Keratinocyte (primary cell): Measurements from ENCODE around the gene DSCAML1. TPM values are rescaled to one million over a fixed set of nuclear protein-coding genes. Genes with fewer than 3 reads are reported as not detected.

ENCODE experiments used
- DNase-seq: peaks from one replicate; pipeline ENCODE4 v3.0.0-alpha.2; 2011; ENCODE audit warnings: low read depth, missing footprints, low spot score
- FAIRE-seq: peaks from 2 replicates; lab custom pipeline; 2011; peaks lifted over from hg19 to GRCh38; lab: Jason Lieb, UNC
- H2AFZ ChIP-seq: 2 replicates; pipeline ENCODE4 v1.6.0; 2012; ENCODE audit warnings: low read length, control low read depth, inconsistent platforms; ENCODE audit not compliant: control insufficient read depth
- H3K27ac ChIP-seq: 2 replicates; pipeline ENCODE4 v1.5.1; 2011; ENCODE audit warnings: low read length; ENCODE audit not compliant: control insufficient read depth, insufficient read depth
- H3K27me3 ChIP-seq: 3 replicates; pipeline ENCODE4 v1.6.0; 2011; ENCODE audit warnings: low read length; ENCODE audit not compliant: control insufficient read depth, insufficient read depth; ENCODE audit errors: extremely low read depth
- H3K36me3 ChIP-seq, 2 experiments: 2 replicates in 1 of 2; 3 replicates in 1 of 2; pipeline ENCODE4 v1.5.1; 2011; ENCODE audit warnings: low read length in 2 of 2, mild to moderate bottlenecking in 1 of 2; ENCODE audit not compliant: control insufficient read depth in 2 of 2, insufficient read depth in 2 of 2; ENCODE audit errors: extremely low read depth in 1 of 2
- H3K4me1 ChIP-seq: 3 replicates; pipeline ENCODE4 v1.5.1; 2011; ENCODE audit warnings: low read length; ENCODE audit not compliant: control insufficient read depth, insufficient read depth; ENCODE audit errors: extremely low read depth
- H3K4me2 ChIP-seq: 3 replicates; pipeline ENCODE4 v1.6.0; 2011; ENCODE audit warnings: low read depth, low read length; ENCODE audit not compliant: control insufficient read depth, insufficient read depth; ENCODE audit errors: extremely low read depth
- H3K4me3 ChIP-seq, 3 experiments: fragments of 200-600 bp in 1 of 3; sonication (generic) in 1 of 3; 2 replicates in 2 of 3; 3 replicates in 1 of 3; pipeline ENCODE4 v1.5.1; 2011 to 2016; ENCODE audit warnings: low read length in 3 of 3, mild to moderate bottlenecking in 3 of 3, control low read depth in 2 of 3, inconsistent platforms in 1 of 3, low read depth in 1 of 3, mixed read lengths in 1 of 3, mixed run types in 1 of 3, moderate library complexity in 1 of 3; ENCODE audit not compliant: control insufficient read depth in 2 of 3, insufficient read depth in 2 of 3; ENCODE audit errors: extremely low read depth in 1 of 3
- H3K79me2 ChIP-seq: 2 replicates; pipeline ENCODE4 v1.6.0; 2012; ENCODE audit warnings: low read length; ENCODE audit not compliant: control insufficient read depth, insufficient read depth
- H3K9ac ChIP-seq: 3 replicates; pipeline ENCODE4 v1.6.0; 2011; ENCODE audit warnings: low read length; ENCODE audit not compliant: control insufficient read depth, insufficient read depth; ENCODE audit errors: extremely low read depth
- H3K9me1 ChIP-seq: 3 replicates; pipeline ENCODE4 v1.6.0; 2011; ENCODE audit warnings: low read length; ENCODE audit not compliant: control insufficient read depth, insufficient read depth; ENCODE audit errors: extremely low read depth
- H3K9me3 ChIP-seq: 2 replicates; pipeline ENCODE4 v1.5.1; 2012; ENCODE audit warnings: low read depth, low read length; ENCODE audit not compliant: control insufficient read depth
- H4K20me1 ChIP-seq: 3 replicates; pipeline ENCODE4 v1.6.0; 2011; ENCODE audit warnings: low read length; ENCODE audit not compliant: control insufficient read depth, insufficient read depth; ENCODE audit errors: extremely low read depth
- CTCF ChIP-seq, 3 experiments: IDR thresholded peaks in 1 of 3; conservative IDR thresholded peaks in 1 of 3; optimal IDR thresholded peaks in 1 of 3; 2 replicates in 2 of 3; 3 replicates in 1 of 3; pipeline versions ENCODE3 to v1.5.1; 2011; ENCODE audit warnings: low read length in 3 of 3, mild to moderate bottlenecking in 3 of 3, moderate library complexity in 2 of 3, control low read depth in 1 of 3, inconsistent platforms in 1 of 3; ENCODE audit not compliant: insufficient read depth in 2 of 3; ENCODE audit errors: extremely low read depth in 1 of 3
- EZH2 ChIP-seq: IDR thresholded peaks from one replicate; pipeline ENCODE4 v1.6.1; 2012; ENCODE audit warnings: inconsistent platforms, mild to moderate bottlenecking, low read length, moderate library complexity
- dilution Hi-C: fragments of 300-500 bp; cut with MboI; formaldehyde crosslinking; loops from one replicate; pipeline ENCODE4 v1.7.0; 2020; ENCODE audit warnings: low sequenced_read_pairs; ENCODE audit not compliant: extremely low pct_ligation_motif_present
- polyA plus RNA-seq, 5 experiments: library from polyadenylated mRNA; depleted of rRNA in 3 of 5; stranded (reverse) in 3 of 5; stranded (forward) in 1 of 5; unstranded in 1 of 5; fragments of >200 nt; gene quantifications; 1 replicate in 1 of 5; 2 replicates in 3 of 5; 3 replicates in 1 of 5; pipeline versions ENCODE4 v1.2.1 to v1.2.3, GENCODE V29; 2011 to 2012; ENCODE audit warnings: missing spikeins in 2 of 5, low read depth in 1 of 5, low replicate concordance in 1 of 5

DSCAML1 gene
- polyA plus RNA-seq, 1 donor (not counting 4 experiments of a cell fraction or from before 2014, with no cell fraction given), result not detected

GRCh38 chr11:117468888-117469287 lies 328.1 kb downstream of the DSCAML1 start:
- H3K9ac ChIP-seq, result no peak overlapping the region
- TF ChIP-seq CTCF (optimal IDR thresholded peaks at IDR 0.05 in 1 of 3, IDR thresholded peaks at IDR 0.05 in 1 of 3, conservative IDR thresholded peaks at IDR 0.05 in 1 of 3; ENCODE audit: extremely low read depth in 1 of 3, insufficient read depth in 2 of 3, low read length in 3 of 3) (peak in 1 of 3 experiments; percentile 27), EZH2 (no peak)
- FAIRE-seq, result no peak
- peaks cover 14% of the 10 kb centered on the region for H3K27me3 ChIP-seq
- no peaks in the 10 kb centered on the region for H3K9me3 ChIP-seq
- no peaks in the 10 kb centered on the region for H3K9me1 ChIP-seq
- no peaks in the 10 kb centered on the region for H3K79me2 ChIP-seq
- H4K20me1 ChIP-seq, result no peaks in the 10 kb centered on the region
- H3K4me2 ChIP-seq, result no peak overlapping the region
- H3K4me3 ChIP-seq, result no peak overlapping the region
- no peak overlapping the region for H3K27ac ChIP-seq
- no peaks in the 10 kb centered on the region for H3K36me3 ChIP-seq
- no peak for DNase-seq
- H3K4me1 ChIP-seq, result no peaks in the 10 kb centered on the region
- no peak overlapping the region for H2AFZ ChIP-seq
- dilution Hi-C loops, result no loop called here

GRCh38 chr11:117467770-117468169 lies 329.2 kb downstream of the DSCAML1 start:
- dilution Hi-C loops, result no loop called here
- no peaks in the 10 kb centered on the region for H3K9me1 ChIP-seq
- H3K9me3 ChIP-seq, result no peaks in the 10 kb centered on the region
- peaks cover 14% of the 10 kb centered on the region for H3K27me3 ChIP-seq
- H3K4me2 ChIP-seq, result no peak overlapping the region
- no peaks in the 10 kb centered on the region for H3K4me1 ChIP-seq
- H3K79me2 ChIP-seq, result no peaks in the 10 kb centered on the region
- FAIRE-seq (no peak), DNase-seq (no peak)
- H4K20me1 ChIP-seq, result no peaks in the 10 kb centered on the region
- H3K4me3 ChIP-seq, result no peak overlapping the region
- TF ChIP-seq EZH2, result no peak
- no peak for TF ChIP-seq CTCF (optimal IDR thresholded peaks at IDR 0.05 in 1 of 3, IDR thresholded peaks at IDR 0.05 in 1 of 3, conservative IDR thresholded peaks at IDR 0.05 in 1 of 3; ENCODE audit: extremely low read depth in 1 of 3, insufficient read depth in 2 of 3, low read length in 3 of 3)
- H2AFZ ChIP-seq, result no peak overlapping the region
- no peak overlapping the region for H3K27ac ChIP-seq
- no peaks in the 10 kb centered on the region for H3K36me3 ChIP-seq
- H3K9ac ChIP-seq, result no peak overlapping the region
